B cell (primary cell): ENCODE data around the gene GNB5. TPM values are rescaled to one million over a fixed set of nuclear protein-coding genes. Genes with fewer than 3 reads are reported as not detected.

Experiments used
- ATAC-seq: fragments of 200-7000 bp; cut with Tn5 transposase; one replicate; pipeline ENCODE4 v1.10.0; 2021; ENCODE audit warnings: low read depth, mild to moderate bottlenecking, moderate number of reproducible peaks, moderate library complexity
- CTCF ChIA-PET: fragments of 350-600 bp; sonication (Branson Sonifier 250); formaldehyde crosslinking; loops from one replicate; lab custom pipeline; 2021; ENCODE audit warnings: antibody characterized with exemption, inconsistent platforms; lab: Charles Lee
- POLR2A ChIA-PET: fragments of 350-600 bp; sonication (Branson Sonifier 250); formaldehyde crosslinking; loops from one replicate; lab custom pipeline; 2021; ENCODE audit warnings: antibody characterized with exemption; lab: Charles Lee
- DNase-seq: peaks from one replicate; pipeline ENCODE4 v3.0.0; 2013
- H2AFZ ChIP-seq: 2 replicates; pipeline ENCODE4 v1.6.1; 2012; ENCODE audit warnings: mild to moderate bottlenecking, low read depth, low read length; ENCODE audit not compliant: insufficient read depth, poor library complexity, severe bottlenecking
- H3K27ac ChIP-seq, 2 donors: 1 replicate in 1 of 2; 2 replicates in 1 of 2; pipeline ENCODE4 v1.5.1; 2012 to 2013; ENCODE audit warnings: low read length in 2 of 2, mild to moderate bottlenecking in 2 of 2, moderate library complexity in 1 of 2
- H3K27me3 ChIP-seq, 4 experiments: fragments of 200-600 bp in 1 of 4; sonication (generic) in 1 of 4; replicated peaks in 1 of 4; 1 replicate in 2 of 4; 2 replicates in 2 of 4; pipeline versions ENCODE4 v1.6.1 to v1.7.0; 2013 to 2016; ENCODE audit warnings: low read length in 3 of 4, mild to moderate bottlenecking in 2 of 4, mixed read lengths in 1 of 4, moderate library complexity in 1 of 4; ENCODE audit not compliant: insufficient read depth in 4 of 4, control insufficient read depth in 3 of 4; ENCODE audit errors: control extremely low read depth in 1 of 4
- H3K36me3 ChIP-seq, 2 experiments: replicated peaks in 1 of 2; 1 replicate in 1 of 2; 2 replicates in 1 of 2; pipeline versions ENCODE4 v1.6.1 to v1.7.1; 2013; ENCODE audit warnings: low read length in 1 of 2; ENCODE audit not compliant: insufficient read depth in 2 of 2, control insufficient read depth in 1 of 2; ENCODE audit errors: control extremely low read depth in 1 of 2, extremely low read depth in 1 of 2
- H3K4me1 ChIP-seq, 2 donors: fragments of 200-600 bp in 1 of 2; sonication (generic) in 1 of 2; 1 replicate in 1 of 2; 2 replicates in 1 of 2; pipeline versions ENCODE4 v1.5.1 to v1.6.1; 2013 to 2017; ENCODE audit warnings: low read length in 2 of 2; ENCODE audit not compliant: control insufficient read depth in 2 of 2, insufficient read depth in 2 of 2
- H3K4me2 ChIP-seq: replicated peaks from 2 replicates; pipeline ENCODE3; 2012; ENCODE audit warnings: mild to moderate bottlenecking, low read depth, low read length; ENCODE audit not compliant: poor library complexity, severe bottlenecking
- H3K4me3 ChIP-seq, 5 experiments: fragments of 200-600 bp in 1 of 5; sonication (generic) in 1 of 5; 1 replicate in 3 of 5; 2 replicates in 2 of 5; pipeline versions ENCODE4 v1.5.1 to v1.7.0; 2011 to 2016; ENCODE audit warnings: low read length in 4 of 5, mild to moderate bottlenecking in 4 of 5, low read depth in 2 of 5, control low read depth in 1 of 5, moderate library complexity in 1 of 5; ENCODE audit not compliant: insufficient read depth in 1 of 5; ENCODE audit errors: control extremely low read depth in 1 of 5, extremely low read depth in 1 of 5
- H3K79me2 ChIP-seq: fragments of 200-600 bp; sonication (generic); one replicate; pipeline ENCODE4 v1.6.0; 2016; ENCODE audit warnings: low read length; ENCODE audit not compliant: control insufficient read depth, insufficient read depth
- H3K9ac ChIP-seq: fragments of 200-600 bp; sonication (generic); 2 replicates; pipeline ENCODE4 v1.6.1; 2017; ENCODE audit warnings: mild to moderate bottlenecking, low read length, moderate library complexity
- H3K9me3 ChIP-seq, 3 donors: one replicate each; pipeline versions ENCODE4 v1.6.1 to v1.7.1; 2013; ENCODE audit warnings: low read length in 2 of 3; ENCODE audit not compliant: control insufficient read depth in 2 of 3, insufficient read depth in 1 of 3; ENCODE audit errors: control extremely low read depth in 1 of 3
- H4K20me1 ChIP-seq: 2 replicates; pipeline ENCODE4 v1.6.0; 2012; ENCODE audit warnings: mild to moderate bottlenecking, low read length; ENCODE audit not compliant: insufficient read depth, control insufficient read depth, poor library complexity, severe bottlenecking
- H3K27ac Mint-ChIP-seq: one replicate; pipeline ENCODE4 v1.8.0; 2021; ENCODE audit warnings: mixed read lengths
- H3K27me3 Mint-ChIP-seq: one replicate; pipeline ENCODE4 v1.8.0; 2021; ENCODE audit warnings: mixed read lengths
- H3K4me1 Mint-ChIP-seq: one replicate; pipeline ENCODE4 v1.8.0; 2021; ENCODE audit warnings: mixed read lengths
- H3K4me3 Mint-ChIP-seq: one replicate; pipeline ENCODE4 v1.8.0; 2021; ENCODE audit warnings: mixed read lengths
- H3K9me3 Mint-ChIP-seq: one replicate; pipeline ENCODE4 v1.8.0; 2022; ENCODE audit warnings: mixed read lengths; ENCODE audit not compliant: insufficient read depth
- CTCF ChIP-seq: fragments of 200-600 bp; IDR thresholded peaks from one replicate; pipeline ENCODE4 v1.8.0; 2022; ENCODE audit warnings: antibody characterized with exemption, mild to moderate bottlenecking
- EZH2 ChIP-seq: IDR thresholded peaks from 2 replicates; pipeline ENCODE4 v1.6.1; 2012; ENCODE audit warnings: borderline replicate concordance, low read depth, mild to moderate bottlenecking, moderate library complexity, low read length; ENCODE audit not compliant: insufficient read depth, poor library complexity, severe bottlenecking
- WGBS: methylation state at CpG from one replicate; pipeline ENCODE4 v1.1.5; 2013; ENCODE audit warnings: missing lambda C conversion rate; ENCODE audit not compliant: insufficient coverage; 5-methylcytosine and 5-hydroxymethylcytosine counted together
- intact Hi-C: fragments of 100-400 bp; cut with micrococcal nuclease; formaldehyde crosslinking; loops from one replicate; pipeline ENCODE4 v1.10.0; 2022
- polyA plus RNA-seq: library from polyadenylated mRNA; depleted of rRNA; stranded (reverse); fragments of >200 nt; gene quantifications from 2 replicates; pipeline ENCODE4 v1.2.3, GENCODE V29; 2012
- total RNA-seq, 2 donors: library from RNA; stranded (reverse); fragments of 120-200 nt in 1 of 2; gene quantifications; 1 replicate in 1 of 2; 2 replicates in 1 of 2; pipeline versions ENCODE4 v1.2.3 to v1.2.4, GENCODE V29; 2013 to 2022

Gene GNB5
- total and polyA plus RNA-seq, 2 donors (not counting 1 experiment from before 2014, with no cell fraction given), result 58.5 to 142 TPM

GRCh38 chr15:52217186-52217585 lies 26.0 kb upstream of the GNB5 start:
- no peaks in the 10 kb centered on the region for H3K36me3 ChIP-seq
- Mint-ChIP-seq H3K27me3 (no peaks in the 10 kb centered on the region), H3K9me3 (no peaks in the 10 kb centered on the region), H3K4me1 (peaks cover 32% of the 10 kb centered on the region), H3K27ac (peak overlapping the region; percentile 47), H3K4me3 (no peak overlapping the region)
- peak; percentile 58 for ATAC-seq
- CTCF ChIA-PET, result interaction anchor here (0.6 to 5.5 kb wide), 21 partner anchors 9 to 517 kb away, joined by 3 to 94 read pairs (median 5); no protein-coding TSS in a partner anchor
- no peak overlapping the region for H3K9ac ChIP-seq
- H2AFZ ChIP-seq, result no peak overlapping the region
- DNase-seq, result peak; percentile 52
- TF ChIP-seq CTCF (peak; percentile 45), EZH2 (no peak)
- H3K4me1 ChIP-seq, result peaks cover 19 to 21% of the 10 kb centered on the region in 2 donors
- H4K20me1 ChIP-seq, result no peaks in the 10 kb centered on the region
- 89% methylated on average over 10 of the region's 10 CpGs for WGBS
- no peaks in the 10 kb centered on the region for H3K27me3 ChIP-seq
- intact Hi-C loops, result no loop called here
- H3K4me2 ChIP-seq, result no peak overlapping the region
- H3K9me3 ChIP-seq, result no peaks in the 10 kb centered on the region
- H3K4me3 ChIP-seq, result no peak overlapping the region
- no peak overlapping the region for H3K27ac ChIP-seq
- peaks cover 13% of the 10 kb centered on the region for H3K79me2 ChIP-seq
- POLR2A ChIA-PET, result interaction anchor here (0.6 kb wide), 2 partner anchors 10 to 16 kb away, joined by 3 to 4 read pairs; no protein-coding TSS in a partner anchor

DNA sequence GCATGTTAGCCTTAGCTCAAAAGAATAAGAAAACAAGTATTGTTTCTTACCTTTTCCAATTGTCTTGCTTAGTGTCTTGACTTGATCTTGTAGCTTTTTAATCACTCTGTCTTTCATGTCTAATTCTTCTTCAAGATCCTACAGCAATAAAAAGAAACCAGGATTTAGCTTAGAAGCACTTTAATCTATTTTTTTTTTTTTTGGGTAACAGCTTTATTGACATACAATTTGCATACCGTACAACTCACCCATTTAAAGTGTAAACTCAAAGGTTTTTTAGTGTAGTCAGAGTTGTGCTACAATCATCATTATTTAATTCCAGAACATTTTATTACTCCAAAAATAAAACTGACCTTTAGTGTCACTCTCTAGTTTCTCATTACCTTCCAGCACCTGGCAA lies 23.4 kb upstream of the GNB5 start:
- H3K4me1 Mint-ChIP-seq, result peaks cover 14% of the 10 kb centered on the region
- no peak for TF ChIP-seq CTCF
- no peak for TF ChIP-seq EZH2
- no peaks in the 10 kb centered on the region for H3K9me3 ChIP-seq
- DNase-seq (no peak), ATAC-seq (no peak)
- intact Hi-C loops, result no loop called here
- H3K27me3 ChIP-seq, result no peaks in the 10 kb centered on the region
- H4K20me1 ChIP-seq, result no peaks in the 10 kb centered on the region
- H3K9ac ChIP-seq, result no peak overlapping the region
- H3K27ac Mint-ChIP-seq, result no peak overlapping the region
- no peak overlapping the region for H3K4me3 Mint-ChIP-seq
- WGBS, result no CpG with 5 or more reads among the region's 1 CpG
- no peaks in the 10 kb centered on the region for H3K79me2 ChIP-seq
- no peaks in the 10 kb centered on the region for H3K36me3 ChIP-seq
- H2AFZ ChIP-seq, result no peak overlapping the region
- no peak overlapping the region for H3K4me3 ChIP-seq
- CTCF ChIA-PET, result interaction anchor here (0.6 to 5.5 kb wide), 10 partner anchors 9 to 1851 kb away, joined by 3 to 94 read pairs (median 4); no protein-coding TSS in a partner anchor
- POLR2A ChIA-PET, result interaction anchor here (1.6 to 1.9 kb wide), 2 partner anchors 13 to 35 kb away, joined by 4 to 6 read pairs; no protein-coding TSS in a partner anchor
- no peak overlapping the region for H3K4me2 ChIP-seq
- H3K27ac ChIP-seq, result no peak overlapping the region
- H3K4me1 ChIP-seq, result no peaks in the 10 kb centered on the region
- no peaks in the 10 kb centered on the region for H3K9me3 Mint-ChIP-seq
- H3K27me3 Mint-ChIP-seq, result no peaks in the 10 kb centered on the region
